Stomach (tissue), 9 donors: ENCODE data around the gene PLCB3. TPM values are rescaled to one million over a fixed set of nuclear protein-coding genes. Genes with fewer than 3 reads are reported as not detected.

Source experiments
- DNase-seq, 2 donors: peaks; one replicate each; pipeline versions ENCODE4 v3.0.0 to v3.0.0-alpha.2; 2013 to 2019
- H3K27ac ChIP-seq, 5 donors: fragments of 200-600 bp in 4 of 5; sonication (generic) in 4 of 5; one replicate each; pipeline ENCODE4 v1.5.1; 2013 to 2019; ENCODE audit warnings: mild to moderate bottlenecking in 1 of 5, moderate library complexity in 1 of 5
- H3K27me3 ChIP-seq, 3 donors: fragments of 200-600 bp; sonication (generic); one replicate each; pipeline ENCODE4 v1.5.1; 2017 to 2019; ENCODE audit warnings: mixed run types in 1 of 3
- H3K36me3 ChIP-seq, 4 donors: fragments of 200-600 bp; sonication (generic); 1 replicate in 3 of 4; 2 replicates in 1 of 4; pipeline ENCODE4 v1.5.1; 2016 to 2019
- H3K4me1 ChIP-seq, 4 donors: fragments of 200-600 bp; sonication (generic); one replicate each; pipeline ENCODE4 v1.5.1; 2016 to 2019
- H3K4me3 ChIP-seq, 4 donors: fragments of 200-600 bp; sonication (generic) in 3 of 4; one replicate each; pipeline ENCODE4 v1.5.1; 2016 to 2019; ENCODE audit warnings: mild to moderate bottlenecking in 1 of 4
- H3K9me3 ChIP-seq, 4 donors: fragments of 200-600 bp; sonication (generic); one replicate each; pipeline ENCODE4 v1.5.1; 2016 to 2019
- EP300 ChIP-seq: sonication (generic); formaldehyde crosslinking; IDR thresholded peaks from one replicate; pipeline ENCODE4 v1.6.1; 2017; ENCODE audit warnings: antibody characterized with exemption
- POLR2A ChIP-seq, 4 donors: fragments of 450-650 bp; IDR thresholded peaks; one replicate each; pipeline ENCODE4 v1.6.1; 2016; ENCODE audit warnings: antibody characterized with exemption in 4 of 4, control low read depth in 2 of 4, mild to moderate bottlenecking in 1 of 4, moderate library complexity in 1 of 4
- POLR2AphosphoS5 ChIP-seq, 3 donors: sonication (generic); formaldehyde crosslinking; IDR thresholded peaks; one replicate each; pipeline ENCODE4 v1.6.1; 2016; ENCODE audit warnings: antibody characterized with exemption in 3 of 3
- WGBS, 5 donors: extraction: QIAGEN DNeasy Blood & Tissue Kit in 3 of 5; methylation state at CpG; one replicate each; pipeline versions ENCODE4 v1.1.5 to v1.1.7; 2013 to 2018; 5-methylcytosine and 5-hydroxymethylcytosine counted together
- intact Hi-C: fragments of 100-400 bp; cut with DNase I; formaldehyde crosslinking; loops from one replicate; pipeline ENCODE4 v1.15.1; 2023; ENCODE audit warnings: low total_unique reads
- polyA plus RNA-seq, 3 donors: library from polyadenylated mRNA; stranded (reverse); fragments of 200-250 nt; gene quantifications; one replicate each; pipeline ENCODE4 v1.2.3, GENCODE V29; 2013
- total RNA-seq, 5 donors: library from RNA; depleted of rRNA; stranded (reverse); fragments of >200 nt; gene quantifications; one replicate each; pipeline versions ENCODE4 v1.1.0 to v1.2.3, GENCODE V29; 2014 to 2016
- TF ChIP-seq, protein P1 (sequence below), 7 experiments: fragments of 450-650 bp in 4 of 7; fragments of 200-600 bp in 3 of 7; sonication (generic) in 3 of 7; IDR thresholded peaks; one replicate each; pipeline ENCODE4 v1.5.1; 2016 to 2019; ENCODE audit warnings: antibody characterized with exemption in 7 of 7, control low read depth in 2 of 7, mild to moderate bottlenecking in 1 of 7
- donor health status: healthy with polysubstance abuse.
- donor health status: Bipolar disorder and iron deficiency.
- donor health status: healthy.

Gene PLCB3
- total and polyA plus RNA-seq, 8 donors: 12.2 to 154 (median 16.1) TPM

- Histone ChIP-seq H3K27ac (peak overlapping the region; percentile 14 to 96 (median 36)), H3K9me3 (no peaks in the 10 kb centered on the region), H3K36me3 (peaks cover 13 to 47% (median 44%) of the 10 kb centered on the region in 4 donors), H3K4me3 (no peak overlapping the region), H3K27me3 (no peaks in the 10 kb centered on the region), H3K4me1 (peaks cover 12 to 41% (median 38%) of the 10 kb centered on the region in 4 donors)
- no peak for DNase-seq
- TF ChIP-seq, protein P1, sequence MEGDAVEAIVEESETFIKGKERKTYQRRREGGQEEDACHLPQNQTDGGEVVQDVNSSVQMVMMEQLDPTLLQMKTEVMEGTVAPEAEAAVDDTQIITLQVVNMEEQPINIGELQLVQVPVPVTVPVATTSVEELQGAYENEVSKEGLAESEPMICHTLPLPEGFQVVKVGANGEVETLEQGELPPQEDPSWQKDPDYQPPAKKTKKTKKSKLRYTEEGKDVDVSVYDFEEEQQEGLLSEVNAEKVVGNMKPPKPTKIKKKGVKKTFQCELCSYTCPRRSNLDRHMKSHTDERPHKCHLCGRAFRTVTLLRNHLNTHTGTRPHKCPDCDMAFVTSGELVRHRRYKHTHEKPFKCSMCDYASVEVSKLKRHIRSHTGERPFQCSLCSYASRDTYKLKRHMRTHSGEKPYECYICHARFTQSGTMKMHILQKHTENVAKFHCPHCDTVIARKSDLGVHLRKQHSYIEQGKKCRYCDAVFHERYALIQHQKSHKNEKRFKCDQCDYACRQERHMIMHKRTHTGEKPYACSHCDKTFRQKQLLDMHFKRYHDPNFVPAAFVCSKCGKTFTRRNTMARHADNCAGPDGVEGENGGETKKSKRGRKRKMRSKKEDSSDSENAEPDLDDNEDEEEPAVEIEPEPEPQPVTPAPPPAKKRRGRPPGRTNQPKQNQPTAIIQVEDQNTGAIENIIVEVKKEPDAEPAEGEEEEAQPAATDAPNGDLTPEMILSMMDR (IDR thresholded peaks at IDR 0.05): no peak
- TF ChIP-seq EP300 (no peak), POLR2AphosphoS5 (IDR thresholded peaks at IDR 0.05) (no peak), POLR2A (IDR thresholded peaks at IDR 0.05) (no peak)
- intact Hi-C loops: no loop called here
- 61 to 90% (median 87%) methylated on average over 12 to 15 of the region's 15 CpGs for WGBS, 5 donors
Observed at GRCh38 chr11:64275031-64275800, 23.9 kb downstream of the PLCB3 start.

- no peaks in the 10 kb centered on the region for H3K27me3 ChIP-seq
- WGBS, 5 donors: 55 to 70% (median 59%) methylated on average over 1 to 2 of the region's 2 CpGs
- TF ChIP-seq, protein P1 (IDR thresholded peaks at IDR 0.05): no peak
- TF ChIP-seq POLR2A (IDR thresholded peaks at IDR 0.05) (no peak), EP300 (no peak), POLR2AphosphoS5 (IDR thresholded peaks at IDR 0.05) (no peak)
- peaks cover 13 to 51% (median 47%) of the 10 kb centered on the region in 4 donors for H3K36me3 ChIP-seq
- no peaks in the 10 kb centered on the region for H3K9me3 ChIP-seq
- peaks cover 12 to 41% (median 40%) of the 10 kb centered on the region in 4 donors for H3K4me1 ChIP-seq
- intact Hi-C loops: no loop called here
- H3K4me3 ChIP-seq: no peak overlapping the region
- DNase-seq: no peak
- H3K27ac ChIP-seq: peak overlapping the region in 3 of 5 donors; percentile 18 to 96 (median 33)
Observed at GRCh38 chr11:64275841-64276240, 24.5 kb downstream of the PLCB3 start.

DNA sequence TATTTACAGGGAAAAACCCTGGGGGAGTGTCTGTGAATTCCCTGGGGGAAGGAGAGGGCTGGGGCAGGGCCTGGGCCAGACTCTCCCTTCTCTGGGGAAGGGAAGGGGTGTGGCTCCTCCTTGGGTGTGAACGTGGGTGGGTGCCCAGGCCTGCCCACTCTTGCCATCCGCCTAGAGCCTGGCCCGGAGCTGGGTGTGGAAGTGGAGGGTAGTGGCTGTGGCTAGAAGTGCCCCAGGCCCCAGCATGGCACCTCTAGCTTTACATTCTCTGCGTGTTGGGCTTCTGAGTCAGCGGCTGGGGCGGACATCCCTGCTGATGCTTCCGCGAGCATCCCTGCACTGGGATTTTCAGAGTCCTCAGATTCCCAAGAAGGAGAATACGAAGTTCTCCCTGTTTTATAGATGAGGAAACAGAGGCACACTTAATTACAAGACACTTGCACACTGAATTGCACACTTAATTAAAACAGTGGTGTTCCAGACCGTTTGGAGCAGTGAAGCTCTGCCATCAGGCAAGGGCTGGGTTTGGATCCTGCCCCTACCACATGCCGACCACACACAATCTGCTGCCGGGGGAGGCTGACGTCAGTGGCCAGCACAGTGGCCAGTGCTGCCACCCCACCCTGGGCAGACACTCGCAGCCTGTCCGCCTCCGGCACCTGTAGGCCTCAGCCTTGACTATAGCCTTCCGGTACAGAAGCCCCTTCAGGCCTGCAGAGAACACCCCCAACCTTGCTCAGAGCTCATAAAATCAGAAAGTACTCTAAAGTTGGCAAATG lies 25.5 kb downstream of the PLCB3 start:
- H3K27me3 ChIP-seq: no peaks in the 10 kb centered on the region
- H3K36me3 ChIP-seq: peaks cover 15 to 60% (median 55%) of the 10 kb centered on the region in 4 donors
- intact Hi-C loops: no loop called here
- H3K4me1 ChIP-seq: peaks cover 8 to 45% (median 40%) of the 10 kb centered on the region in 4 donors
- no peak overlapping the region for H3K4me3 ChIP-seq
- H3K9me3 ChIP-seq: no peaks in the 10 kb centered on the region
- 58 to 71% (median 65%) methylated on average over 12 to 17 of the region's 17 CpGs for WGBS, 5 donors
- peak in 1 of 2 donors; percentile 56 for DNase-seq
- H3K27ac ChIP-seq: peak overlapping the region in 4 of 5 donors; percentile 24 to 53 (median 33)
- no peak for TF ChIP-seq POLR2AphosphoS5 (IDR thresholded peaks at IDR 0.05)
- TF ChIP-seq, protein P1 (IDR thresholded peaks at IDR 0.05): no peak
- TF ChIP-seq POLR2A (IDR thresholded peaks at IDR 0.05): no peak
- TF ChIP-seq EP300: no peak

- TF ChIP-seq EP300 (no peak), POLR2AphosphoS5 (IDR thresholded peaks at IDR 0.05) (no peak), POLR2A (IDR thresholded peaks at IDR 0.05) (no peak)
- TF ChIP-seq, protein P1 (IDR thresholded peaks at IDR 0.05): no peak
- no peak for DNase-seq
- Histone ChIP-seq H3K4me3 (no peak overlapping the region), H3K9me3 (no peaks in the 10 kb centered on the region), H3K27ac (no peak overlapping the region), H3K4me1 (peaks cover 7 to 45% (median 43%) of the 10 kb centered on the region in 4 donors), H3K27me3 (no peaks in the 10 kb centered on the region), H3K36me3 (peaks cover 16 to 67% (median 62%) of the 10 kb centered on the region in 4 donors)
- WGBS, 5 donors: 80 to 88% (median 84%) methylated on average over 8 of the region's 8 CpGs
- intact Hi-C loops: no loop called here
Observed at GRCh38 chr11:64278576-64279190, 27.4 kb downstream of the PLCB3 start.
